H1 (cell line): ENCODE measurements around the gene KIF5A. TPM values are rescaled to one million over a fixed set of nuclear protein-coding genes. Genes with fewer than 3 reads are reported as not detected.

Experiments
- CTCF ChIA-PET: fragments of 300-600 bp; sonication (Branson Sonifier 250); formaldehyde crosslinking; loops from one replicate; lab custom pipeline; 2021; ENCODE audit not compliant: partially characterized antibody; lab: Charles Lee
- POLR2A ChIA-PET: fragments of 300-600 bp; sonication (Branson Sonifier 250); formaldehyde crosslinking; loops from one replicate; lab custom pipeline; 2021; ENCODE audit warnings: inconsistent platforms; ENCODE audit not compliant: partially characterized antibody; lab: Charles Lee
- DNase-seq, 2 experiments: peaks; one replicate each; pipeline versions ENCODE4 v3.0.0 to v3.0.0-alpha.2; 2010 to 2022; ENCODE audit warnings: low spot score in 2 of 2, low read depth in 1 of 2, mixed read lengths in 1 of 2
- FAIRE-seq: peaks from 2 replicates; lab custom pipeline; 2011; peaks lifted over from hg19 to GRCh38; lab: Jason Lieb, UNC
- H2AFZ ChIP-seq: 2 replicates; pipeline ENCODE4 v1.8.1; 2012; ENCODE audit warnings: low read length, inconsistent platforms
- H2AK5ac ChIP-seq: 2 replicates; pipeline ENCODE4 v1.6.1; 2013; ENCODE audit warnings: low read depth, low read length
- H2BK120ac ChIP-seq: replicated peaks from 2 replicates; pipeline ENCODE3; 2013; ENCODE audit warnings: low read depth, low read length, inconsistent platforms
- H2BK12ac ChIP-seq: 2 replicates; pipeline ENCODE4 v1.6.1; 2013; ENCODE audit warnings: low read depth, low read length
- H2BK15ac ChIP-seq: 2 replicates; pipeline ENCODE4 v1.6.1; 2013; ENCODE audit warnings: low read length
- H2BK20ac ChIP-seq: 2 replicates; pipeline ENCODE4 v1.6.1; 2013; ENCODE audit warnings: low read length
- H2BK5ac ChIP-seq: 2 replicates; pipeline ENCODE4 v1.6.1; 2013; ENCODE audit warnings: low read depth, low read length
- H3K14ac ChIP-seq: 2 replicates; pipeline ENCODE4 v1.6.1; 2013; ENCODE audit warnings: inconsistent platforms; ENCODE audit not compliant: insufficient read length
- H3K18ac ChIP-seq: 2 replicates; pipeline ENCODE4 v1.6.1; 2013; ENCODE audit warnings: low read length; ENCODE audit errors: extremely low read depth
- H3K23ac ChIP-seq: 2 replicates; pipeline ENCODE4 v1.6.1; 2013; ENCODE audit warnings: inconsistent platforms; ENCODE audit not compliant: insufficient read length
- H3K23me2 ChIP-seq: 2 replicates; pipeline ENCODE4 v1.6.1; 2013; ENCODE audit warnings: low read depth, low read length
- H3K27ac ChIP-seq: 2 replicates; pipeline ENCODE4 v1.6.1; 2011; ENCODE audit warnings: low read depth, low read length, inconsistent platforms
- H3K27me3 ChIP-seq, 4 experiments: replicated peaks in 1 of 4; 1 replicate in 1 of 4; 2 replicates in 3 of 4; pipeline versions ENCODE4 v1.6.1 to v1.8.1; 2011 to 2013; ENCODE audit warnings: low read length in 3 of 4, mild to moderate bottlenecking in 3 of 4, inconsistent platforms in 2 of 4, mixed read lengths in 2 of 4, moderate library complexity in 1 of 4; ENCODE audit not compliant: control insufficient read depth in 3 of 4, insufficient read depth in 3 of 4; ENCODE audit errors: extremely low read depth in 1 of 4
- H3K36me3 ChIP-seq, 4 experiments: 2 replicates each; pipeline versions ENCODE4 v1.6.1 to v1.8.1; 2011 to 2013; ENCODE audit warnings: mild to moderate bottlenecking in 4 of 4, low read length in 3 of 4, moderate library complexity in 2 of 4, control low read depth in 1 of 4, inconsistent platforms in 1 of 4; ENCODE audit not compliant: insufficient read depth in 4 of 4, control insufficient read depth in 2 of 4
- H3K4ac ChIP-seq: replicated peaks from 2 replicates; pipeline ENCODE3; 2013; ENCODE audit warnings: low read length, low read depth, mixed read lengths, inconsistent platforms; ENCODE audit not compliant: insufficient read length
- H3K4me1 ChIP-seq, 4 experiments: replicated peaks in 1 of 4; 1 replicate in 1 of 4; 2 replicates in 3 of 4; pipeline versions ENCODE4 v1.6.1 to v1.8.1; 2011 to 2013; ENCODE audit warnings: low read length in 3 of 4, inconsistent platforms in 2 of 4, mixed read lengths in 1 of 4; ENCODE audit not compliant: insufficient read depth in 4 of 4, control insufficient read depth in 3 of 4
- H3K4me2 ChIP-seq, 2 experiments: 2 replicates each; pipeline versions ENCODE4 v1.6.1 to v1.8.1; 2011 to 2013; ENCODE audit warnings: low read depth in 2 of 2, low read length in 2 of 2, control low read depth in 1 of 2, inconsistent platforms in 1 of 2, mild to moderate bottlenecking in 1 of 2; ENCODE audit not compliant: insufficient read depth in 1 of 2
- H3K4me3 ChIP-seq, 4 experiments: fragments of 200-600, 300-600 bp in 1 of 4; sonication (generic), shearing (Covaris generic), sonication (Bioruptor Twin) in 1 of 4; 2 replicates each; pipeline versions ENCODE4 v1.5.1 to v1.8.1; 2011 to 2016; ENCODE audit warnings: low read length in 4 of 4, low read depth in 3 of 4, control low read depth in 2 of 4, inconsistent platforms in 2 of 4, mild to moderate bottlenecking in 2 of 4, mixed read lengths in 1 of 4, moderate library complexity in 1 of 4; ENCODE audit not compliant: insufficient read depth in 2 of 4; ENCODE audit errors: extremely low read depth in 1 of 4
- H3K56ac ChIP-seq: replicated peaks from 2 replicates; pipeline ENCODE3; 2013; ENCODE audit warnings: low read depth, mild to moderate bottlenecking, mixed read lengths, low read length, inconsistent platforms; ENCODE audit not compliant: insufficient read length
- H3K79me1 ChIP-seq: 2 replicates; pipeline ENCODE4 v1.6.1; 2013; ENCODE audit warnings: low read depth, low read length, control low read depth
- H3K79me2 ChIP-seq, 2 experiments: 2 replicates each; pipeline versions ENCODE4 v1.6.1 to v1.8.1; 2012 to 2013; ENCODE audit warnings: low read length in 2 of 2, mild to moderate bottlenecking in 2 of 2, inconsistent platforms in 1 of 2; ENCODE audit not compliant: insufficient read depth in 2 of 2, control insufficient read depth in 1 of 2
- H3K9ac ChIP-seq, 4 experiments: replicated peaks in 1 of 4; 1 replicate in 1 of 4; 2 replicates in 3 of 4; pipeline versions ENCODE4 v1.6.1 to v1.8.1; 2011 to 2013; ENCODE audit warnings: low read depth in 3 of 4, low read length in 3 of 4, control low read depth in 2 of 4, mild to moderate bottlenecking in 2 of 4, moderate library complexity in 2 of 4, inconsistent platforms in 1 of 4; ENCODE audit errors: extremely low read depth in 1 of 4
- H3K9me3 ChIP-seq, 2 experiments: 2 replicates each; pipeline versions ENCODE4 v1.6.1 to v1.8.1; 2012 to 2013; ENCODE audit warnings: mild to moderate bottlenecking in 2 of 2, moderate library complexity in 2 of 2, control low read depth in 1 of 2, inconsistent platforms in 1 of 2, low read depth in 1 of 2, low read length in 1 of 2, mixed read lengths in 1 of 2; ENCODE audit not compliant: insufficient read depth in 2 of 2
- H4K20me1 ChIP-seq, 2 experiments: replicated peaks in 1 of 2; 2 replicates each; pipeline versions ENCODE3 to v1.8.1; 2011 to 2013; ENCODE audit warnings: inconsistent platforms in 2 of 2, low read length in 2 of 2, mild to moderate bottlenecking in 1 of 2; ENCODE audit not compliant: insufficient read depth in 2 of 2, control insufficient read depth in 1 of 2
- H4K5ac ChIP-seq: 2 replicates; pipeline ENCODE4 v1.6.1; 2013; ENCODE audit warnings: low read length, low read depth, mixed read lengths, inconsistent platforms; ENCODE audit not compliant: insufficient read length
- H4K8ac ChIP-seq: 2 replicates; pipeline ENCODE4 v1.8.0; 2013; ENCODE audit warnings: mild to moderate bottlenecking, moderate library complexity, low read length, inconsistent platforms; ENCODE audit not compliant: insufficient read depth; ENCODE audit errors: extremely low read depth
- H4K91ac ChIP-seq: replicated peaks from 2 replicates; pipeline ENCODE3; 2013; ENCODE audit warnings: low read length, mixed read lengths, inconsistent platforms; ENCODE audit not compliant: insufficient read length
- BACH1 ChIP-seq: IDR thresholded peaks from 2 replicates; pipeline ENCODE4 v1.6.1; 2012; ENCODE audit warnings: low read length, improper control_type of control experiment
- JUND ChIP-seq: IDR thresholded peaks from 2 replicates; pipeline ENCODE4 v1.6.1; 2011; ENCODE audit warnings: mild to moderate bottlenecking, improper control_type of control experiment, low read length
- NRF1 ChIP-seq: IDR thresholded peaks from 2 replicates; pipeline ENCODE4 v1.6.1; 2011; ENCODE audit warnings: mild to moderate bottlenecking, low read depth, low read length, improper control_type of control experiment
- WGBS, 2 experiments: shearing (Covaris generic) in 1 of 2; methylation state at CpG; one replicate each; pipeline versions ENCODE4 v1.1.6 to v1.1.7; 2013 to 2015; ENCODE audit warnings: low lambda C conversion rate in 2 of 2, mixed read lengths in 2 of 2, inconsistent platforms in 1 of 2, low coverage in 1 of 2, missing lambda C conversion rate in 1 of 2; ENCODE audit not compliant: insufficient replicate concordance in 2 of 2, insufficient coverage in 1 of 2, insufficient read length in 1 of 2; ENCODE audit errors: extremely low coverage in 1 of 2, missing lambda C conversion rate in 1 of 2; 5-methylcytosine and 5-hydroxymethylcytosine counted together
- polyA plus RNA-seq, 7 experiments: library from polyadenylated mRNA; depleted of rRNA in 3 of 7; stranded (reverse) in 5 of 7; unstranded in 2 of 7; fragments of >200 nt in 5 of 7; fragments of 200-250 nt in 2 of 7; gene quantifications; 1 replicate in 5 of 7; 2 replicates in 1 of 7; 4 replicates in 1 of 7; pipeline versions ENCODE4 v1.2.1 to v1.2.3, GENCODE V29; 2011 to 2013; ENCODE audit warnings: missing spikeins in 2 of 7, mixed read lengths in 2 of 7
- total RNA-seq: library from RNA; stranded (reverse); fragmentation: NEBNext Ultra II Directional; extraction: Animal tissue kit (Norgen Biotek cat#: 25700); gene quantifications from 2 replicates; pipeline ENCODE4 v1.2.1, GENCODE V29; 2021

Gene KIF5A
- total and polyA plus RNA-seq, 2 of the 8 experiments (the other 6 are each of a cell fraction or from before 2014, with no cell fraction given) = 10.7 to 21.9 TPM

DNA sequence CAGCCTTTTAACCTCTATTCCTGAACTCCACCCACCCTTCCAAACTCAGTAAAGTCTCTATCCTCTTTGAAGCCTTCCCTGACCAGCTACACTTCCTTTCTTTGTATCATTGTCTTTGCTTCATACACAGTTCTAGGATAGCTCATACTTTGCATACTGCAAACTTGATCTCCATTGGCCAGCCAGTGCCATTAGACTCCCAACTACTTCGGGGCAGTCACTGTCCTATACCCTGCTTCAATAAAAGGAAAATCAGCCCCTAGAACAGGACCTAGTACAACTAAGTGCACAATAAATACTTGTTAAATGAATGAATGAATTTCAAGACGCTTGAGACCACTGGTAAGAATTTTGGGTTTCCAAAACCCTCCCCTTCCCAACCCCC lies 40.6 kb downstream of the KIF5A start:
- no peak overlapping the region for H3K56ac ChIP-seq
- no peak overlapping the region for H4K91ac ChIP-seq
- peak overlapping the region; percentile 72 to 95 (median 80) for H3K4me3 ChIP-seq
- POLR2A ChIA-PET = interaction anchor here (0.5 to 6.2 kb wide), 17 partner anchors 9 to 145 kb away, joined by 3 to 60 read pairs (median 4); partner anchors contain the start of genes ARHGEF25, B4GALNT1, DDIT3 and DTX3
- H3K4me1 ChIP-seq = peaks cover 2 to 7% (median 3%) of the 10 kb centered on the region in 4 experiments; a peak in 6 of 7 replicates
- no peak overlapping the region for H3K23ac ChIP-seq
- H3K9ac ChIP-seq = peak overlapping the region in 1 of 4 experiments; percentile 3; a peak in 1 of 7 replicates
- no peak overlapping the region for H3K4ac ChIP-seq
- no peak for DNase-seq
- no peak overlapping the region for H4K5ac ChIP-seq
- H3K14ac ChIP-seq = no peak overlapping the region
- H3K27me3 ChIP-seq = no peaks in the 10 kb centered on the region
- peaks cover 5 to 20% of the 10 kb centered on the region in 2 experiments; a peak in 3 of 4 replicates for H3K79me2 ChIP-seq
- WGBS, 2 experiments = 29% methylated on average over 2 of the region's 2 CpGs; no CpG with 5 or more reads in 1 of the 2 experiments
- 0 out of 2 replicates have a peak, but pooled peaks cover 3% of the 10 kb centered on the region for H3K79me1 ChIP-seq
- H3K4me2 ChIP-seq = peak overlapping the region; percentile 83
- H3K9me3 ChIP-seq = no peaks in the 10 kb centered on the region
- H3K36me3 ChIP-seq = peaks cover 0 to 10% (median 1%) of the 10 kb centered on the region in 4 experiments; a peak in 2 of 8 replicates
- H4K20me1 ChIP-seq = peaks cover 2 to 4% of the 10 kb centered on the region in 2 experiments
- no peak overlapping the region for H2BK12ac ChIP-seq
- H2AK5ac ChIP-seq = no peak overlapping the region
- TF ChIP-seq BACH1 (0 out of 2 replicates have a peak, but pooled peaks have one; percentile 3), NRF1 (no peak), JUND (0 out of 2 replicates have a peak, but pooled peaks have one; percentile 3)
- TF ChIP-seq, all 59 proteins: peak for 2
- no peak overlapping the region for H2BK20ac ChIP-seq
- no peak overlapping the region; the same call in 1 of the 2 replicates for H4K8ac ChIP-seq
- peak overlapping the region; percentile 47 for H2BK120ac ChIP-seq
- H2BK15ac ChIP-seq = no peak overlapping the region
- H2BK5ac ChIP-seq = peak overlapping the region; percentile 80; the same call in 1 of the 2 replicates
- peaks cover 15% of the 10 kb centered on the region; the same call in 1 of the 2 replicates for H3K23me2 ChIP-seq
- CTCF ChIA-PET = interaction anchor here (0.6 to 6.1 kb wide), 8 partner anchors 10 to 145 kb away, joined by 3 to 40 read pairs (median 5); partner anchors contain the start of genes B4GALNT1 and DTX3
- no peak overlapping the region; the same call in 1 of the 2 replicates for H3K18ac ChIP-seq
- peak overlapping the region; percentile 34 for H2AFZ ChIP-seq
- peak overlapping the region; percentile 26; the same call in 1 of the 2 replicates for H3K27ac ChIP-seq
- FAIRE-seq = no peak
